ENCODE measurements around the gene IGDCC3.

GRCh38 chr15:65410036-65410435, 32.2 kb upstream of the IGDCC3 start:
- TF ChIP-seq CTCF (IDR thresholded peaks at IDR 0.05) (no peak), POLR2A (IDR thresholded peaks at IDR 0.05) (no peak)

All from body of pancreas (tissue), 4 donors.